Measurements from ENCODE around the gene TSPY10.
"Not testable (repeated sequence)": the region's sequence is repeated elsewhere in the genome, so short reads cannot be mapped to it uniquely, and the experiment has no call there.

The TSPY10 gene, protein sequence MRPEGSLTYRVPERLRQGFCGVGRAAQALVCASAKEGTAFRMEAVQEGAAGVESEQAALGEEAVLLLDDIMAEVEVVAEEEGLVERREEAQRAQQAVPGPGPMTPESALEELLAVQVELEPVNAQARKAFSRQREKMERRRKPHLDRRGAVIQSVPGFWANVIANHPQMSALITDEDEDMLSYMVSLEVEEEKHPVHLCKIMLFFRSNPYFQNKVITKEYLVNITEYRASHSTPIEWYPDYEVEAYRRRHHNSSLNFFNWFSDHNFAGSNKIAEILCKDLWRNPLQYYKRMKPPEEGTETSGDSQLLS

DNA sequence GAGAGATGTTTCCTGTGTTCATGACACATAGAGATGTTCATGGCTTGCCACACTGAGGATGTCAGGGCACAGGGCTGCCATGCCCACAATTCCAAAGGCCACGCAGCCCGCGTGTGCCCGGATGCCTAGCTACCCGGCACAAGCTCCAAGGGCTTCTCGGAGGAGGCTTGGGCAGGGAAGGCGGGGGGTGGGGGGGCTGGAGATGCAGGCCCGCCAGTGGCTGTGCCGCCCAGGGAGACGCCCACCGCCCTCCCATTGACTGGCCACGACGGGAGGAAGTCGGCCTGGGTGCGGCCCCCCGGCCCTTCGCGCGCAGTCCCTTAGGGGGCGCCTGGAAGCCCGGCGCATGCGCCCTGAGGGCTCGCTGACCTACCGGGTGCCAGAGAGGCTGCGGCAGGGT, at the start of gene TSPY10:
TSPY10 (plus strand) TSS at position 301 of the 400 bp plus-strand sequence; CDS start at position 347, 46 bp downstream.
- DNase-seq (ENCODE audit: low read depth): not testable (repeated sequence)

DNA sequence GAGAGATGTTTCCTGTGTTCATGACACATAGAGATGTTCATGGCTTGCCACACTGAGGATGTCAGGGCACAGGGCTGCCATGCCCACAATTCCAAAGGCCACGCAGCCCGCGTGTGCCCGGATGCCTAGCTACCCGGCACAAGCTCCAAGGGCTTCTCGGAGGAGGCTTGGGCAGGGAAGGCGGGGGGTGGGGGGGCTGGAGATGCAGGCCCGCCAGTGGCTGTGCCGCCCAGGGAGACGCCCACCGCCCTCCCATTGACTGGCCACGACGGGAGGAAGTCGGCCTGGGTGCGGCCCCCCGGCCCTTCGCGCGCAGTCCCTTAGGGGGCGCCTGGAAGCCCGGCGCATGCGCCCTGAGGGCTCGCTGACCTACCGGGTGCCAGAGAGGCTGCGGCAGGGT, 40.7 kb upstream of the TSPY10 start, which contains the start of gene TSPY9:
TSPY9 (plus strand) TSS at position 301 of the 400 bp plus-strand sequence; CDS start at position 347, 46 bp downstream.
- H3K4me3 ChIP-seq (ENCODE audit: control insufficient read depth, low read depth, low read length); DNase-seq (ENCODE audit: low read depth): not testable (repeated sequence)

More for the DNA sequence above, at the start of gene TSPY10:
- not testable (repeated sequence) for H3K4me3 ChIP-seq (ENCODE audit: control insufficient read depth, low read depth, low read length)

DNA sequence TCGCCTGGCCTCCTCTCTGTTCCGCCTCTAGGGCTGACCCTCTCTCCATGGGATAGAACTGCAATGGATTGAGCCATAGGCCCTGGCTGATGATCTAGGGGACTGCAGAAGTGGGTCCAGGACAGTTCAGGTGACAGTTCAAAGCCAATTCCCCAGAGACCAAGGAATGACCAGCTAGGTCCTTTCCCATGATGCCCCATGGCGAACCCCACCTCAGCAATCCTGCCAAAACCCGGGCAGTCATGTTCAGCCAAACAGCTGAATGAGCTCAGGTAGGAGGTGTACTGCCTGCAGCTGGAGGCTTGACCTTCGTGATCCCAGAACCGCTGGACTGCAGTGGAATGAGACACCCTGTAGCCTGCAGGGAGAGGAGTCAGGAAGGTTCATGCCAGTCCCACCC, 23.3 kb upstream of the TSPY10 start:
- not testable (repeated sequence) for DNase-seq (ENCODE audit: low read depth); H3K4me3 ChIP-seq (ENCODE audit: control insufficient read depth, low read depth, low read length)

DNA sequence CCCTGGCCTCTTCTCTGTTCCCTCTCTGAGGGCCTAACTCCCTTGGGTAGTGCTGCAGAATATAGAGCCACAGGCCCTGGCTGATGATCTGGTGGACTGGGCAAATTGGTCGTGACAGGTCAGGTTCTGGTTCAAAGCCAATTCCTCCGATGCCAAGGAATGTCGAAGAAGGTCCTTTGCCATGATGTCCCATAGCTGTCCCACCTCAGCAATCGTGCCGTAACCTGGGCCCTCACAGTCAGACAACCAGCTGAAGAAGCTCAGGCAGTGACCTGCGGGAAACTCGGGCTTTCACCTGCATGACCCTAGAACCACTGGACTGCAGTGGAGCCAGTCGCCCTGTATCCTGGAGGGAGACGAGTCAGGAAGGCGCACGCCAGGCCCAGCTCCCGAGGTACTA, 11.4 kb upstream of the TSPY10 start:
- H3K4me3 ChIP-seq (ENCODE audit: control insufficient read depth, low read depth, low read length); DNase-seq (ENCODE audit: low read depth): not testable (repeated sequence)

Measured in AG09309 (cell line).